ENCODE measurements around the gene NBPF15. TPM values are rescaled to one million over a fixed set of nuclear protein-coding genes. Genes with fewer than 3 reads are reported as not detected.
"Not testable (repeated sequence)": the region's sequence is repeated elsewhere in the genome, so short reads cannot be mapped to it uniquely, and the experiment has no call there.

The NBPF15 gene, protein sequence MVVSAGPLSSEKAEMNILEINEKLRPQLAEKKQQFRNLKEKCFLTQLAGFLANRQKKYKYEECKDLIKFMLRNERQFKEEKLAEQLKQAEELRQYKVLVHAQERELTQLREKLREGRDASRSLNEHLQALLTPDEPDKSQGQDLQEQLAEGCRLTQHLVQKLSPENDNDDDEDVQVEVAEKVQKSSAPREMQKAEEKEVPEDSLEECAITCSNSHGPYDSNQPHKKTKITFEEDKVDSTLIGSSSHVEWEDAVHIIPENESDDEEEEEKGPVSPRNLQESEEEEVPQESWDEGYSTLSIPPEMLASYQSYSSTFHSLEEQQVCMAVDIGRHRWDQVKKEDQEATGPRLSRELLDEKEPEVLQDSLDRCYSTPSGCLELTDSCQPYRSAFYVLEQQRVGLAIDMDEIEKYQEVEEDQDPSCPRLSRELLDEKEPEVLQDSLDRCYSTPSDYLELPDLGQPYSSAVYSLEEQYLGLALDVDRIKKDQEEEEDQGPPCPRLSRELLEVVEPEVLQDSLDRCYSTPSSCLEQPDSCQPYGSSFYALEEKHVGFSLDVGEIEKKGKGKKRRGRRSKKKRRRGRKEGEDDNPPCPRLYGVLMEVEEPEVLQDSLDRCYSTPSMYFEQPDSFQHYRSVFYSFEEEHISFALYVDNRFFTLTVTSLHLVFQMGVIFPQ
- 10 to 100 TPM; 21.1 to 63.9 (median 34.4) TPM for total RNA-seq

DNA sequence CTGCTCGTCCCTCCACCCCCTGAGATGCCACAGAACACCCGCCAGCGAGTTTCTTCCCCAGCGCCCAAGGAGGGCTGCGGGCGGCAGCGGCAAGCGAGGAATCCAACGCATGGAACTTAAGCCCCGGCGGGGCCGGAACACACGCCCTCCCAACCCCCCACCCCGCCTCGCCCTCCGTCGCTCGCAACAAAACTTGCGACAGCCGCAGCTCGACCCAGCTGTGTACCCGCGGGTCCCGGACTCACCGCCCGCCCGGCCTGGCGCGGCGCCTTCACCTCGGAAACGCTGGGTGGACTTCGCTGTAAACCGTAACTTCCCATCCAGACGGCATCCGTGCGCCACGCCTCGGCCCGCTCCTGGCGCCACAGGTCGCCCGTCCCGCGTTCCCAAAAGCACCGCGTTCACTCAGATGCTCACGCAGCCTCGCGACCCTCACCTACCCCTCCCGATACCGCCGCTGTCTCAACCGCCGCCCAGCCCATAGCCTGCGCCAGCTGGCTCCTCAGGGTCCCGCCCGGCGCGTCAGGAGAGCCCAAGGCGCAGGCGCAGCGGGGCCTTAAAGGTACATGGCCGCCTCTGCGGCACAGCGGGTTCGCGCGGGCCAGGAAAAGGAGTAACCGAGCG lies at the start of gene NBPF15:
NBPF15 (minus strand) TSS at position 534 of the 624 bp plus-strand sequence. CDS start 21,666 bp downstream, outside the sequence.
- ATAC-seq (ENCODE audit: low FRiP score in 2 of 2), result peak; percentile 92 to 100
- peak in 1 of 4 donors; percentile 65 for TF ChIP-seq POLR2A (IDR thresholded peaks at IDR 0.05)
- TF ChIP-seq POLR2AphosphoS5 (IDR thresholded peaks at IDR 0.05), result peak in 1 of 2 donors; percentile 71
- H3K36me3 ChIP-seq, H3K27me3 ChIP-seq, H3K9me3 ChIP-seq, H3K4me1 ChIP-seq: not testable (repeated sequence)
- H3K27ac ChIP-seq, result peak within 1 kb of the TSS; percentile 53 to 83 (median 80)
- H3K4me3 ChIP-seq, result peak within 1 kb of the TSS; percentile 52 to 68 (median 66)
- DNase-seq, result peak; percentile 78 to 95
- WGBS, 2 donors, result no CpG with 5 or more reads among the region's 71 CpGs

DNA sequence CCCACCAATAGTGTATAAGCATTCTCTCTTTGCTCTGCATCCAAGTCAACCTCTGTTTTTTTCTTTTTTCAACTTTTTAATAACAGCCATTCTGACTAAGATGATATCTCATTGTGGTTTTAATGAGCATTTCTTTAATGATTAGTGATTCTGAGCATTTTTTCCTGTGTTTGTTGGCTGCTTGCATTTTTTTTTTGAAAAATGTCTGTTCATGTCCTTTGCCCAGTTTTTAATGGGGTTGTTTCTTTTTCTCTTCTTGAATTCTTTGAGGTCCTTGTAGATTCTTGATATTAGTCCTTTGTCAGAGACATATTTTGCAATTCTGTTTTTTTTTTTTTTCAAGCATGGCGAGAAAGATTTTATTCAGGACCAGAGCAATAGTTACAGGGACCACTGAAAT lies 35.0 kb upstream of the NBPF15 start:
- 95 to 100% methylated on average over 1 of the region's 1 CpG for WGBS, 2 donors
- not testable (repeated sequence) for H3K4me3 ChIP-seq; DNase-seq; H3K9me3 ChIP-seq; H3K36me3 ChIP-seq; ATAC-seq (ENCODE audit: low FRiP score in 2 of 2); H3K27ac ChIP-seq; H3K27me3 ChIP-seq; H3K4me1 ChIP-seq

DNA sequence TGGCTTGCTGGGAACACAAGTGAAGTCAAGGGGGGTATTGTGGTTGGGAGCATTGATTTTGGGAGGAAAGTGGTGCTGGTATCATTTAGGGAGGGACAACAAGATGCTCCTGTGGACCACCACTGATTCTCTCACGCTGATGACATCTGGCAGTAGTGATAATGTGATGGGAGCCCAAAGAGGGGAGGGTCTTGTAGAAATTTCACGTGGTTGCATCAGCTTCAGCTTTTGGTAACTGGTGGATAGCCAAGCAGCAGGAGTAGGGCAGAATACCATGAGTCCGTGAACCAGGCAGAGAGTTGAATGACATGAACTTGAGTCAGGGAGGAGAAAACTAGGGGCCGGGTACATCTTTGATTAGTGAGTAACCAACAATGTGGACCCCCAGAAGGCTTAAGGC lies 32.7 kb upstream of the NBPF15 start:
- H3K4me1 ChIP-seq; H3K27ac ChIP-seq; DNase-seq; H3K27me3 ChIP-seq; H3K36me3 ChIP-seq; ATAC-seq (ENCODE audit: low FRiP score in 2 of 2); H3K4me3 ChIP-seq; H3K9me3 ChIP-seq: not testable (repeated sequence)
- WGBS, 2 donors, result 64 to 66% methylated on average over 3 to 4 of the region's 4 CpGs

DNA sequence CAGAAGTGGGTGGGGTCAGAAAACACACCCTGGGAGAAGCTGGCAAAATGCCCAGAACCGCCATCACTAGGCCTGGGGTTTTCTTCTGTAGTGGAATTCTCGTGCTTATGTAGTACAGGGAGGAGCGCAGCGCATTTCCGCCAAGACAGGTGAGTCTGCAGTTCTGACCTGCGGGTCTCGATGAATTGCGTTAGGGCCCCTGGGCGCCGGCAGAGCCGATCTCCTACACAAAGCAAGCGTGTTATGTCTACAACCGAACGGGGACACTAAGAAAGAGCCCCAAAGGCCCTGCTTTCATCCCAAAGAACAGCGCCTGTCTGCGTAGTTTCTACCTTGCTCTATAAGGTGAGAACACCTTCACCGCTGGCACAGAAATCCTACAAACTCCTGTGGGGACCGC lies 28.9 kb upstream of the NBPF15 start:
- WGBS, 2 donors, result 40% methylated on average over 4 of the region's 18 CpGs; no CpG with 5 or more reads in 1 of the 2 donors
- not testable (repeated sequence) for H3K27ac ChIP-seq; H3K4me3 ChIP-seq; H3K36me3 ChIP-seq; H3K27me3 ChIP-seq; H3K9me3 ChIP-seq; ATAC-seq (ENCODE audit: low FRiP score in 2 of 2); H3K4me1 ChIP-seq
- DNase-seq, result peak in 1 of 2 donors; percentile 44

DNA sequence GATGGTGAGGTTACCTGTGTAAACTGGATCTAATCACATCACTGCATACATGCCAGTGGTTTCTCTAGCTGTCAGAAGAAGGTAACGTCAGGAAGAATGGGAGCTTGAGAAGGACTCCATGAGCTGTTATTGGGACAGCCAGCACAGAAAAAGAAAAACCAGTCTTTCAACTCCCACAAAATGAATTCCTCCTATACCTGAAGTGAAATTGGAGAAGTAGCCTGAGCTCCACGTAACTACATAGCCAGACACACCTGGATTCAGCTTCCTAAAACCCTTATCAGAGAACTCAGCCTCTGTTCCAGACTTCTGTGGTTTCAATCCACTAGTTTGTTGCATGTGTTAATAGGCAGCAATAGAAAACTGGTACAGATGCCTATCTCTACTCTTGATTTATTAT lies 25.5 kb upstream of the NBPF15 start:
- H3K4me1 ChIP-seq; H3K4me3 ChIP-seq; H3K27me3 ChIP-seq; DNase-seq; ATAC-seq (ENCODE audit: low FRiP score in 2 of 2); H3K27ac ChIP-seq; H3K9me3 ChIP-seq; H3K36me3 ChIP-seq: not testable (repeated sequence)
- WGBS, 2 donors, result 33 to 69% methylated on average over 1 to 2 of the region's 2 CpGs

DNA sequence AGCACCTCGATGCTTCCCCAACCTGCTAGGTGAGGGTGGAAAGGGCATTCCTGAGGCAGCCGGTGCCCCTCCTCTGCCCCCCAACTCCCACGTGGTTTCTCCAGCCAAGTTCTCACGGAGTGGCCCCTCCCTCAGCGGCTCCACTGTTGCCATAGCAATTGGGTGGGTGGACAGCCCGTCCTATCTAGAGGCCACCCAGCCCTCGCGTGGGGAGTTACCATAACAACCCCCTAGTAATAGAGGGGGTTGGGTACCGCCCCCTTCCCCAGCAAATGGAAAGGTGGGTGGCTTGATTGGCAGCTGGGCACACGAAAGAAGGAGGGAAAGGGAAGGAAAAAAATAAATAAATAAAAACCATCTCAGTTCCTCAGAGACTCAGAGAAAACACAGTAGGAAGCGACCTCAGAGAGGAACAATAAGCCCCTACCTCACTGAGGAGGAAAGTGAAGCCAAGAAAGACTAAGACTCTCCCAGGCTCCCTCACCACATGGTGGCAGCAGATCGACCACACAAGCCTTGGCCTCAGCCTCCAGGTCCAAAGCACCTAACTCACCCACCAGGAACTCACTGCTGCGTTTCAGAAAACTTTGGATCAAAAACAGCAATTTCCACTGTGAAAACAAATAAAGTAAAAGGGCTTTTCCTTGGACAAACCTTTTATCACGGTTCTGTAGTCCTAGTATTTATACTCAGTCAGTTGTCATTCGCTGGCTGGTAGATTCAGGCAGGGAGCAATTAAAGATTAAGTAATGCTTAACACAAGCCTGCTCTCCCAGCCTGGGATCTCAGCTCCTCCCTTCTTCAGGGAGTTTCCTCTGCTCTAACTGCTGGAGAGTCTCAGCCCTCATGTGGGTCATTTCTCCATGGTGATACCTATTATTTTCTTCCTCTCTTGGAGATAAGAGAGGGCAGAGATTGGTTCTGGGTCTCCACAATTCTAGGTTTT lies 23.9 kb upstream of the NBPF15 start:
- not testable (repeated sequence) for ATAC-seq (ENCODE audit: low FRiP score in 2 of 2); H3K4me3 ChIP-seq; H3K36me3 ChIP-seq; H3K9me3 ChIP-seq; DNase-seq; H3K4me1 ChIP-seq; H3K27me3 ChIP-seq; H3K27ac ChIP-seq
- 15 to 42% methylated on average over 3 to 6 of the region's 15 CpGs for WGBS, 2 donors

DNA sequence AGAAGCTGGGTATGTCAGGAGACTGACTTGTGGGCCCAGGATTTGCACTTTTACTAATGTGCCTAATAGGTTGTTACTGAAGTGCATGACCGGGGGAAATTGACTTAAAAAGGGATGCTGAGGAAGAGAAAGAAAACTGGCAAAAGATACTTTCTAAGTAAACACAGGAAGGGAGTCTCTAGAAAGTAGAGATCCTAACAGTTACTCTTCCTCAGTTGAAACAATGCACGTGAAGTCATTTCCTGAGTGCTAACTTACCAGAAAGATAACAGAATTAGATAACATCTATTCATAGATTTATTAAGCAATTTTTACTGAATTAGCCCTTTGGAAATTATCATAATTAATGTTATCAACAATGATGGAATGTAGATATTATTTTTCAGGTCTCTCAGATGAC lies 12.4 kb upstream of the NBPF15 start:
- not testable (repeated sequence) for DNase-seq; H3K9me3 ChIP-seq; H3K27me3 ChIP-seq; H3K27ac ChIP-seq; H3K36me3 ChIP-seq; ATAC-seq (ENCODE audit: low FRiP score in 2 of 2); H3K4me1 ChIP-seq; H3K4me3 ChIP-seq
- no CpG with 5 or more reads among the region's 2 CpGs for WGBS, 2 donors

DNA sequence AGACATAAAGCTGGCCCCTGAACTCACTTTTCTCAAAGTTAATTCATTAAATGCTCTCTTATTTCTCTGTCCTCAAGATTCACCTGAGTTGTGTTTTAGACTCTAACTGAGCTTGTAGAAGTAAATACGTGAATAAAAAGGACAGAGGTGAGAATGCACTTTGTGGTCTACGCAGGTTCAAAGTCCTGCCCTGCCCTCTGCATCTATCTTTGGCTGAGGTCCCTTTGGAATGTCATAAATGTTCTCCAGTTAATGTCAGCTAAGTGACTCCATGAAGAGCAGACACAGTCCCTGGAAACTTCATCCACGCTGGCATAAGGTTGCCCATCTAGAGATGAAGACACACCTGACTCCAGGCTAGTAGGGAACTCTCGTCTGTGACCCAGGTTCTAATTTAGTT lies 10.0 kb upstream of the NBPF15 start:
- not testable (repeated sequence) for ATAC-seq (ENCODE audit: low FRiP score in 2 of 2); H3K4me3 ChIP-seq; H3K36me3 ChIP-seq; H3K27me3 ChIP-seq; DNase-seq; H3K4me1 ChIP-seq; H3K27ac ChIP-seq; H3K9me3 ChIP-seq
- 86 to 100% methylated on average over 2 to 3 of the region's 4 CpGs for WGBS, 2 donors

DNA sequence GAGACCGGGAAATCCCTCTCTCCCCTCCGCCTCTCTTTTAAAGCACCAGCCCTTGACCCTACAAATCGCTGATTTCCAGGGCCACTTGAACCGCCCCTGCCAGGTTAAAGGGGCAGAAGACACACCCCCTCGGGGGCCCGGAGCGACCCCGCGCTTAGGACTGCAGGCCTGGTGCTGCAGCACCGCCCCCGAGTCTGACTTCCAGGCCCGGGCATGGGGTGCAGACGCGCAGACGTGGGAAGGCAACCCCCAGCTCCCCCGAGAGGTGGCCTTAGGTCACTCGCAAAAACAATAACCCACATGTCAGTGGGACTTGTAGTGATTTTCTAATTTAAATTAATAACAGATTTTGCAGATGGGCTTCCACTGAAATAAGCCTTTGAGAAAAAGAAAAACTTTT lies 309 bp upstream of the NBPF15 start:
- peak overlapping the region in 1 of 4 donors; percentile 83 for H3K27ac ChIP-seq
- H3K27me3 ChIP-seq; H3K9me3 ChIP-seq; H3K36me3 ChIP-seq; ATAC-seq (ENCODE audit: low FRiP score in 2 of 2); H3K4me1 ChIP-seq; DNase-seq: not testable (repeated sequence)
- H3K4me3 ChIP-seq, result peak overlapping the region in 3 of 4 donors; percentile 52 to 68 (median 67)
- no CpG with 5 or more reads among the region's 17 CpGs for WGBS, 2 donors

DNA sequence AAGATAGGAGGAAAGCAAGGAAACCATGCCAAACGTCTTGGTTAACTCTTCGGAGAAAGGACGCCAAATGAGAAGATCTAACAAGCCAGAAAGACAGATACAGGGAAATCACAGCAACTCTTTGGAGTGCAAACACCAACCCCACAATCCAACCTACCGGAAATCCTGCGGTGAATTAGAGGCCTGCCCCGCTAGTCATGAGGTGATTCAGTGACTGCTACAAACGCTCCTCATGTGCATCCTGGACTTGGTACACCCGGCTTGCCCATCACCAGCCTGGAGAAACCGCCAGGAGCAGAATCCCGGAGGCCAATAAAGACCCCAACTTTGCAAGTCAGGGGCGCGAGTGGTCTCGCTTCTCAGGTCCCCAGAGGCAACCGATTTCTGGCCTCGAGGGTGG lies 783 bp downstream of the NBPF15 start:
- H3K27me3 ChIP-seq, result not testable (repeated sequence)
- 0% methylated on average over 1 of the region's 15 CpGs; no CpG with 5 or more reads in 1 of the 2 donors for WGBS, 2 donors

DNA sequence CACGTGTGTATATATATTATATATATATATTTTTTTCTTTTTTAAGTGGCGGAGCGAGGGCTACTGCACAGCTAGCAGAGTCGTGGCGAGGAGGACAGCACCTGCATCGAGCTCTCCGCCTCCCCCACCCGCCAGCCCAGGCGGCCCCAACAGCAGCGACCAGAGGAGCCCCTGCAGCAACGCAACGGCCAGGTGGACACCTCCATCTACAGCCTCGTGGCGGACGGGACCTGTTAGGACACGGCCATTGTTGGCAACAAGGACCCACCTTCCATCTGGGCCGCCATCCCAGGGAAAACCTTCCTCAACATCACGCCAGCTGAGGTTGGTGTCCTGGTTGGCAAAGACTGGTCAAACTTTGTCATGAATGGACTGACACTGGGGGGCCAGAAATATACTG lies 19.1 kb downstream of the NBPF15 start:
- 96 to 97% methylated on average over 10 to 17 of the region's 18 CpGs for WGBS, 2 donors
- ATAC-seq (ENCODE audit: low FRiP score in 2 of 2), result not testable (repeated sequence)

More for the DNA sequence above, 783 bp downstream of the NBPF15 start:
- H3K9me3 ChIP-seq, DNase-seq, H3K4me1 ChIP-seq, H3K36me3 ChIP-seq: not testable (repeated sequence)
- ATAC-seq (ENCODE audit: low FRiP score in 2 of 2), result peak in 1 of 2 donors; percentile 82
- H3K4me3 ChIP-seq, result peak overlapping the region in 3 of 4 donors; percentile 52 to 68 (median 67)
- peak overlapping the region in 2 of 4 donors; percentile 80 to 83 for H3K27ac ChIP-seq

DNA sequence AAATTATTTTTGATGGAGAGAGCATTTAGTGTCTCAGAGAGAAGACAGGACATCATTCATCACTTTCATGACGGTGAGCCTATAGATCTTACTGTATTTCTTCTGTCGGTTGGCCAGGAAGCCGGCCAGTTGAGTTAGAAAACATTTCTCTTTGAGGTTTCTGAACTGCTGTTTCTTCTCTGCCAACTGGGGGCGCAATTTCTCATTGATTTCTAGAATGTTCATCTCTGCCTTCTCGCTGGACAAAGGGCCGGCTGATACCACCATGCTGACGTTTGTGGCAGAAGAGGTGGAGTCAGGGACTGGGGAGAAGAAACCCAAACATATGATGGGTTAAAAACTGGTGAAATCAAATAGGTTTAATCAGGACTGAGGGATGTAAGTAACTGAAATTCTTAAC lies 21.7 kb downstream of the NBPF15 start:
- WGBS, 2 donors, result 44 to 59% methylated on average over 6 to 7 of the region's 7 CpGs

More for the DNA sequence above, 19.1 kb downstream of the NBPF15 start:
- peak in 1 of 2 donors; percentile 46 for DNase-seq
- not testable (repeated sequence) for H3K36me3 ChIP-seq, H3K9me3 ChIP-seq, H3K4me1 ChIP-seq, H3K27me3 ChIP-seq, H3K27ac ChIP-seq, H3K4me3 ChIP-seq

More for the DNA sequence above, 21.7 kb downstream of the NBPF15 start:
- not testable (repeated sequence) for DNase-seq; H3K36me3 ChIP-seq; H3K27ac ChIP-seq; H3K4me1 ChIP-seq; H3K4me3 ChIP-seq; H3K9me3 ChIP-seq; H3K27me3 ChIP-seq; ATAC-seq (ENCODE audit: low FRiP score in 2 of 2)
